Activated naive CD8-positive, alpha-beta T cell treated with anti-CD3 and anti-CD28 coated beads for 36 hours (primary cell): ENCODE data around the gene JKAMP. TPM values are rescaled to one million over a fixed set of nuclear protein-coding genes. Genes with fewer than 3 reads are reported as not detected.

Source experiments
- DNase-seq: peaks from one replicate; pipeline ENCODE4 v3.0.0; 2021
- H3K27ac Mint-ChIP-seq: one replicate; pipeline ENCODE4 v1.8.0; 2022; ENCODE audit warnings: mild to moderate bottlenecking, moderate library complexity, mixed read lengths
- H3K27me3 Mint-ChIP-seq: one replicate; pipeline ENCODE4 v1.8.0; 2022; ENCODE audit warnings: mild to moderate bottlenecking, mixed read lengths
- H3K36me3 Mint-ChIP-seq: one replicate; pipeline ENCODE4 v1.8.0; 2021; ENCODE audit warnings: mild to moderate bottlenecking, mixed read lengths
- H3K4me1 Mint-ChIP-seq: one replicate; pipeline ENCODE4 v1.8.0; 2021; ENCODE audit warnings: mixed read lengths
- H3K4me3 Mint-ChIP-seq: one replicate; pipeline ENCODE4 v1.8.0; 2022; ENCODE audit warnings: mild to moderate bottlenecking, moderate library complexity, mixed read lengths
- H3K9me3 Mint-ChIP-seq: one replicate; pipeline ENCODE4 v1.8.0; 2022; ENCODE audit warnings: mixed read lengths
- total RNA-seq, 2 experiments: library from RNA; stranded (reverse); gene quantifications; one replicate each; pipeline ENCODE4 v1.2.3, GENCODE V29; 2021

The JKAMP gene
- total RNA-seq, 2 experiments from 2014 or later, result 19.8 to 23.6 TPM

DNA sequence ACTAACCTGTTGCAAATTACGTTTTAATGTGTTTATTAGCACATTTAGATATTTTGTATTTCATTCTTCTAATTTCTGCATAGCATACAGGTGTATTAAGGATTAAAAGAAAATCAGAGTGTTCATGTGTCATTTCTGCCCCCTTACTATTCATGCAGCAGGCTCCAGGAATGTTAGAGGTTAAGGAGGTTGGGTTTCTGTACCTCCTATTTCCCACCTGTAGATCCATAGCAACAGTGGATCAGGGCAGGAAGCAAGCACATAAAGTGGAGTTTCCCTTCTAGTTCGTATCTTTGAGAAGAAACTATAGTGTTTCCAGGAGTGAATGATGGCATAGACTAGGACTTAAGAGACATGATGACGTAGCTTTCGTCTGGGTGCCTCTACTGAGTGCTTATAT lies 18.9 kb downstream of the JKAMP start:
- Mint-ChIP-seq H3K4me3 (no peak overlapping the region), H3K4me1 (peaks cover 7% of the 10 kb centered on the region), H3K9me3 (no peaks in the 10 kb centered on the region), H3K27me3 (peaks cover 4% of the 10 kb centered on the region), H3K27ac (no peak overlapping the region), H3K36me3 (peaks cover 7% of the 10 kb centered on the region)
- no peak for DNase-seq

DNA sequence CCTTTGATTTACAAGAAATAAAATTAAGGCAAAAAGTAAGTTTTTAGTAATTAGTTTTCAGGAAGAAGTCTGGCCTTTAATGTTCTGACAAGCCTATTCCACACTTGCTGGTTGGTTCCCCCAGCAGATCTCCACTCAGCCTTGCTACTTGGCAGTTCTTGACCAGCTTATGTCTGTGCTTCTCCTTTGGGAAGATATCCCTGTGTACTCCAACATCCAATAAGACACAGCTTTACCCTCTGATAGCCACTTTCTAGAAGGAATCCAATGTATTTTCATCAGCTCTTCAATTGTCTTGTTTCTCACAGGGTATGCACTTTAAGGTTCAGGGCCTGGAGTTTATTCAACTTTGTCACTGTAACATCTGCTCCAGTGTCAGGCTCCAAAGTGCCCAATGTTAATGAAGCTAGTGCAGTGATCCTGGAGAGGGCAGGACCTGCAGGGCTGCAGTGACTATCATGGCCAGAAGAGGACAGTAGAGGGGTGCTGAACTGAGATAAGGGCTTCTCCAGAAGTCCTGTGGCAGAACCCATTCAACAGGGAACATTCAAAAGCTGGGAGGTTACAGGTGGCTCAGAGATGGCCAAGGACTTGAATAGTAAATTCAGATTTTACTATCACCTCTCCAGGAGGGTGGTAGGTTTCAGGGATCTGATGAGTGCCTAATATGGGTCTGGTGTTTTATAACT lies 22.9 kb downstream of the JKAMP start:
- Mint-ChIP-seq H3K27ac (no peak overlapping the region), H3K4me3 (no peak overlapping the region), H3K4me1 (peaks cover 4% of the 10 kb centered on the region)

DNA sequence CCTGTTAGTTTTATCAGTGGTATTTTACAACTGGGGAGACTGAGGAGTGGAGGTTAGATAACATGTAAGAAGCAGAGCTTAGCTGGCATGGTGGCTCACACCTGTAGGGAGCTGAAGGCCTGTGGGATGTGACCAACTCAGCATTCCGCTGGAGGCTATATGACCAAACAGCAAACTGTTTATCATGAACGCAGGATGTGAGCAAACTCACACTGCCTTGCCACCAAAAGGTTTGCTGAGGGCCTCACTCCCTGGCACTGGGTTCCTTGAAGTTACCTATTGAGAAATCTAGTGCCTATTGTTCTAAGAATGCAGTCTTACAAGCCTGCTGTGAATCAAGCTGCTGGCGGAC lies 23.4 kb downstream of the JKAMP start:
- Mint-ChIP-seq H3K4me3 (no peak overlapping the region), H3K27ac (no peak overlapping the region), H3K36me3 (no peaks in the 10 kb centered on the region), H3K9me3 (no peaks in the 10 kb centered on the region), H3K27me3 (peaks cover 21% of the 10 kb centered on the region), H3K4me1 (peaks cover 4% of the 10 kb centered on the region)
- no peak for DNase-seq

More for the DNA sequence above, 22.9 kb downstream of the JKAMP start:
- H3K9me3 Mint-ChIP-seq, result no peaks in the 10 kb centered on the region
- peaks cover 3% of the 10 kb centered on the region for H3K36me3 Mint-ChIP-seq
- peak; percentile 40 for DNase-seq
- peaks cover 21% of the 10 kb centered on the region for H3K27me3 Mint-ChIP-seq

DNA sequence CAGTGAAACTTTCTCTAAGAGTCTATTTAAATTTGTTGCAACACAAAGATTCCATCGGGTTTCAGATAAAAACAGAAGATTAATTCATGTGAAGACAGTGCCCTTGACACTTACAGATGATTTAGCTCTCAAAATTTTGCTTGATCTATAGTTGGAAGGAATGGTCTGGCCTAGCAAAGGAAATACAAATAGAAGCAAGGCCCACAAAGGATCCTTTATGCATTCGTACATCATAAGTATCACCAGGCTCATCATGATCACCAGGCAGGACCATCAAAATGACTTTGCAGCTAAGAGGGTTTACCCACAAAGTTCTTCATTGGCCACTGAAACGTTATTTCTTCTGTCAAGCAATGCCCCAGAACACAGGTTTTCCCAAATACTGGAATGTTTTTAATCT lies 24.8 kb downstream of the JKAMP start:
- H3K4me1 Mint-ChIP-seq, result peaks cover 4% of the 10 kb centered on the region
- H3K4me3 Mint-ChIP-seq, result no peak overlapping the region
- peaks cover 21% of the 10 kb centered on the region for H3K27me3 Mint-ChIP-seq
- no peaks in the 10 kb centered on the region for H3K9me3 Mint-ChIP-seq
- H3K36me3 Mint-ChIP-seq, result no peaks in the 10 kb centered on the region
- H3K27ac Mint-ChIP-seq, result no peak overlapping the region
- no peak for DNase-seq

DNA sequence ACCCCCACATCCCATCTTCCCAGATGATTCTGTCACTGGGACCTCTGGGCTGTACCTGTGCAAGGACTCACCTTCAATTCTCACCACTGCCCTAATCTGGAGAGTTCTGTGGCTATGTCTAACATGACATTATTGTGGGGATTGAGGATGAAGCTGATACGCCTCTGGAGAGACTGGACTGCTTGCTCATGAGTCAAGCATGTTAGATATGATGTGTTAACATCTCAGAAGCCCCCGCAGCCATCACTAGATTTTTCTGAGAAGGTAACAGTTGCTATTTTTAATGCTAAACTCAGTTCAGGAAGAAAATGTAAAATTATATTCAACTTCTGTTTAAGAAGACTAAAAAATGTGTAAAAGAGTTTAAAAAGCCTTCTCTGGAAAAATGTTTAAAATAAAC lies 25.7 kb downstream of the JKAMP start:
- H3K27ac Mint-ChIP-seq, result no peak overlapping the region
- H3K36me3 Mint-ChIP-seq, result no peaks in the 10 kb centered on the region
- no peak overlapping the region for H3K4me3 Mint-ChIP-seq
- no peaks in the 10 kb centered on the region for H3K4me1 Mint-ChIP-seq
- H3K27me3 Mint-ChIP-seq, result peaks cover 24% of the 10 kb centered on the region
- H3K9me3 Mint-ChIP-seq, result no peaks in the 10 kb centered on the region
- no peak for DNase-seq

DNA sequence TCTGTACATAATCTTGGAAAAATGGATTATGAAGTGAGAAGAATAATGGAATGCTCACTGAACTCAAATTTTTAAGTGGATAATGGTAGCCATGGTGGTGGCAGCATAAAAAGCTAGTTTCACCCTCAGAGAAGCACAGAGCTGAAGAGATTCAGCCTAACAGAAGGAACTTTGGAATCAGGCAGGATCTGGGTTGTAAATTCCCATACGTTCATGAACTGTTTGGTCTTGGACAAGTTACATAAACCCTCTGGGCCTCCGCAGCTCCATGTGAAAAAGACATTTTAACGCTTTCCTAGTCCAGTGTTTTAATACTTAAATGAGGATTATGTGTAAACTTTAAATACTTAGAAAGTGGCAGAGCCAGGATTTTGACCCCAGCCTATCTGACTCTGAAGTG lies 26.6 kb downstream of the JKAMP start:
- H3K9me3 Mint-ChIP-seq, result no peaks in the 10 kb centered on the region
- no peak for DNase-seq
- H3K4me1 Mint-ChIP-seq, result no peaks in the 10 kb centered on the region
- peaks cover 29% of the 10 kb centered on the region for H3K27me3 Mint-ChIP-seq
- H3K27ac Mint-ChIP-seq, result no peak overlapping the region
- H3K36me3 Mint-ChIP-seq, result no peaks in the 10 kb centered on the region
- H3K4me3 Mint-ChIP-seq, result no peak overlapping the region

DNA sequence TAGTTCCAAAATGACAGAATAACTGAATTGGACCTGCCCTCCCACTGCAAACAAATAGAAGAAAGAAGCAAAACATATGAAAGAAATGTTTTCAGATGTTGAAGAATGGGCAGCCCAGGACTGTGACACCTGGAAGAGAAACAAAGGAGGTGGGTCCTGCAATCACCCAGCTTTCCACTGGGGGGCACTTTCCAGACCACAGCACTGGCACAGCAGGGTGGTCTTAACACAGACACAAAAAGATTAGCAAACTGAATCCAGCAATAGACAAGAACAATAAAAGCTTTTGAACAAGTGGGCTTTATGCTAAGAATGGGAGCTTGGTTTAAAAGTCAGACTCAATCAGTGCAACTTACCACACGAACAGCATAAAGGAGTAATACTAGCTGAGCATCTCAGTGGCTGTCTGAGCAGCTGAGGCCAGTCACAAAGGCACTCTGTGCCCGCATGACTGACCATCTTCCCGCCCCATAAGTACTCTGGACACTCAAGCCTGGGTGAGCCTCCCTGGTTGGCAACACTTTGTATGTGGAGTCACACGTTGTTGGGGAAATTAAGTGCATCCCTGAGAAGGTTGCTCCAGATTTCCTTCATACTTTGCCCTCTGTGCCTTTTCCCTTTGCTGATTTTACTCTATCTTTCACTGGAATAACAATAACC lies 27.7 kb downstream of the JKAMP start:
- Mint-ChIP-seq H3K36me3 (no peaks in the 10 kb centered on the region), H3K27ac (no peak overlapping the region), H3K27me3 (peaks cover 30% of the 10 kb centered on the region), H3K9me3 (no peaks in the 10 kb centered on the region), H3K4me3 (no peak overlapping the region), H3K4me1 (no peaks in the 10 kb centered on the region)
- peak; percentile 14 for DNase-seq

DNA sequence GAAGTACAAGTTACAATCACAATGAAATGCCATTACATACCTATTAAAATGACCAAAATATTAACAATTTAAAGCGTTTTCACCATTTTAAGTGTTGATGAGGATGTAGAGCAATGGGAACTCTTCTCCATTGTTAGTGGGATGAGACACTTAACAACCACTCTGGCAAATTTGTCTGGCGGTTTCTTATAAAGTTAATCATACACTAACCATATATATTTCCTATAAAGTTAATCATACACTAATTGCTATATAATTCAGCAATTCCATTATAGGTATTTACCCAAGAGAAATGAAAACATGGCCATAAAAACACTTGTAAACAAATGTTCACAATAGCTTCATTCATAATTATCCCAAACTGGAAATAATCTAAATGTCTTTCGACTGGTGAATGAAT lies 35.9 kb downstream of the JKAMP start:
- H3K4me3 Mint-ChIP-seq, result no peak overlapping the region
- no peak overlapping the region for H3K27ac Mint-ChIP-seq
- H3K9me3 Mint-ChIP-seq, result no peaks in the 10 kb centered on the region
- no peaks in the 10 kb centered on the region for H3K36me3 Mint-ChIP-seq
- H3K27me3 Mint-ChIP-seq, result peaks cover 9% of the 10 kb centered on the region
- no peaks in the 10 kb centered on the region for H3K4me1 Mint-ChIP-seq
- no peak for DNase-seq

DNA sequence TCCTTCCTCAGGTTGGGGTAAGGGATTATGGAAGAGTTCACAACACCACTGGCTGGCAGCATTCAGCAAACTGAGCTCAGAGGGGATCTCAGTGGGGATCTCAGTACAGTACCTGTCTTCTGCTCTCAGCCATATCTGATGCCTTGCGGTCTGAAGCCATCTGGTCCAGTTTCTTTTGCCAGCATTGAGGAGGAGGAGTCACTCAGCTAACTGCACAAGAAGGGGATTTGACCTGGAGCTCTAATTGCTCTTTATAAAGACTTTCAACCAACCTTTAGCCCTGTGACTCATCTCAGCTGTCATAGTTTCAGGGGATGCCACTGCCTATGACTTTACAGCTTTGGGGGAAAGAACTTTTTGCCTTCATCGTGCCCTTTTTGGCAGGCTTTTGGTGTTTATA lies 44.9 kb downstream of the JKAMP start:
- Mint-ChIP-seq H3K27me3 (peaks cover 24% of the 10 kb centered on the region), H3K36me3 (no peaks in the 10 kb centered on the region), H3K27ac (no peak overlapping the region), H3K9me3 (peaks cover 4% of the 10 kb centered on the region), H3K4me3 (no peak overlapping the region), H3K4me1 (no peaks in the 10 kb centered on the region)
- no peak for DNase-seq

DNA sequence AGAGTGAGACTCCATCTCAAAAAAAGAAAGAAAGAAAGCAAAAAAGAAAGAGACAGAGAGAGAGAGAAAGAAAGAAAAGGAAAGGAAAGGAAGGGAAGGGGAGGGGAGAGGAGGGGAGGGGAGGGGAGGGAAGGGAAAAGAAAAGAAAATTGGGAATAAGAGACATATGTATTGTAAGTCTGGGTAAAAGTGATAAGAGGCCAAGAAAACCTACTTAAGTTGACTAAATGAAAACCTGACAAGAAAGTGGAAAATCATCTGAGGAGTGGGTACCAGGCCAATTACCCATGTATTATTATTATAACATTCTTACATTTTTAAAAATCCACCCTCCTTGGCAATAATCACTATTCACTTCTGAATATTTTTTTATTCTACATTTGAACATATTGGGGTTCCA lies 46.0 kb downstream of the JKAMP start:
- H3K36me3 Mint-ChIP-seq, result no peaks in the 10 kb centered on the region
- no peak for DNase-seq
- H3K27ac Mint-ChIP-seq, result no peak overlapping the region
- peaks cover 4% of the 10 kb centered on the region for H3K9me3 Mint-ChIP-seq
- H3K4me3 Mint-ChIP-seq, result no peak overlapping the region
- no peaks in the 10 kb centered on the region for H3K4me1 Mint-ChIP-seq
- peaks cover 24% of the 10 kb centered on the region for H3K27me3 Mint-ChIP-seq

DNA sequence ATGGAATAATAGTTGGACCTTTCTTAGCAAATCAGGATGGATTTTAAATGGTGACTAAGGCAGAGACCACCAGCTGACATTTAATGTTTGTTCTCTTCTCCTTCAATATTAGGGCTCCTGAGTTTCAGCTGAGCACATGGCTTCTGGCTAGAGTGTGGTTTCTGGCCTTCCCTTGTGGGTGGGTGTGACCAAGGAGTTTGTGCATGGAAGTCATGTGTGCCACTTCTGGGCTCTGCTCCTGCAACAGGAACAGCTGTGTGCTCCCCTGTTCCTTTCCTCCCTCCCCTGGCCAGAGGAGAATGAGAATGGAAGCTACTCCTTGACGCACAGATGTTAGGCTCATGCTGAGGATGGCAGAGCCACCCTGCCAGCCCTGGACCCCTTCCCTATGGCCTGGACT lies 48.1 kb downstream of the JKAMP start:
- no peaks in the 10 kb centered on the region for H3K4me1 Mint-ChIP-seq
- H3K4me3 Mint-ChIP-seq, result no peak overlapping the region
- peaks cover 4% of the 10 kb centered on the region for H3K9me3 Mint-ChIP-seq
- no peaks in the 10 kb centered on the region for H3K36me3 Mint-ChIP-seq
- peaks cover 24% of the 10 kb centered on the region for H3K27me3 Mint-ChIP-seq
- no peak overlapping the region for H3K27ac Mint-ChIP-seq
- no peak for DNase-seq

DNA sequence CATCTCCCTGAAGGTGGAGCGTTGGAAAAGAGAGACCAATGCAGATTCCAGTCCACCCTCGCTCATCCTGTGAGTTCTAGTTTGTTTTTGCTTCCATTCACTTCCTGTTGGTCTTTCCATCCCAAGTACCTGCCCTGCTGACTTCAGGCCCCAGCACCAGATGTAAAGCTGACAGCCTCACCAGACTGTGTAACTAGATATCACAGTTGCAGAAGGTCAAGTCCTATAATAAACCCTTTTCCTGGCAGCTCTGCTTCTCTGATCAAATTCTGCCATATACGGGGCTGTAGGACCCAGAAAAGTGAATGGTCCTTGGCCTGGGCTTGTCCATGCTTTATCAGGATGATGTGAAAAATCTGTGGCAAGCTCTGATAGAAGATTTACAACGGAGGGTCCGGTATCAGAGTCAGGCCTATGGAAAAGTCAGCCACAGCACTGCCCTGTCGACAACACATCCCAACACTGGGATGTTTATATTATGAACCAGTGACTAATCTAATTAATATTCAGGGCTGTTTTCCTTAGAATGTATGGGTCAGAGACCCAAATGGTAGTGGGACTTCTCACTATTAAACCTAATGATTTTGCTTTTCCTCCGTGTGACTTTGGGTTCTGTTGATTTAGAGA lies 50.2 kb downstream of the JKAMP start:
- no peak overlapping the region for H3K4me3 Mint-ChIP-seq
- no peaks in the 10 kb centered on the region for H3K9me3 Mint-ChIP-seq
- DNase-seq, result no peak
- no peaks in the 10 kb centered on the region for H3K36me3 Mint-ChIP-seq
- peaks cover 24% of the 10 kb centered on the region for H3K27me3 Mint-ChIP-seq
- H3K27ac Mint-ChIP-seq, result no peak overlapping the region
- H3K4me1 Mint-ChIP-seq, result peaks cover 2% of the 10 kb centered on the region

DNA sequence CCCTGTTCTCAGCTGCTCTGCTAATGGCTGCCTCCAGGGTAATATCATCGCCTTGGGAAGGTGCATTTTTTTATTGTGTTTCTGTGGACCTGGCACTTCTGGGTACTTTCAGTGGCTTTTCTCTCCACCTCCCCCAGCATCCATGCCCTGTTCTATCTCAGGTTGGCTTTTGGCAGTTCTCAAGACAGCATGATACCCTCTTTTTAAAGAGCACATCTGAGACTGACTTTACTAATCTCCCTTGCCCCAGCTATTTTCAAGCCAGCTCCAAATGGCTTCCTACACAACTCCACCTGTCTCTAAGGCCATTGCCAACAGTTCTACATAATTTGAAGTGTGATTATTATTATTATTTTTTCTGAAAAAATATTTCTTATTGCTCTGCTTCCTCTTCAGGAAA lies 53.2 kb downstream of the JKAMP start:
- Mint-ChIP-seq H3K36me3 (no peaks in the 10 kb centered on the region), H3K4me3 (no peak overlapping the region), H3K4me1 (peaks cover 2% of the 10 kb centered on the region), H3K27me3 (peaks cover 4% of the 10 kb centered on the region), H3K27ac (no peak overlapping the region), H3K9me3 (no peaks in the 10 kb centered on the region)
- no peak for DNase-seq

DNA sequence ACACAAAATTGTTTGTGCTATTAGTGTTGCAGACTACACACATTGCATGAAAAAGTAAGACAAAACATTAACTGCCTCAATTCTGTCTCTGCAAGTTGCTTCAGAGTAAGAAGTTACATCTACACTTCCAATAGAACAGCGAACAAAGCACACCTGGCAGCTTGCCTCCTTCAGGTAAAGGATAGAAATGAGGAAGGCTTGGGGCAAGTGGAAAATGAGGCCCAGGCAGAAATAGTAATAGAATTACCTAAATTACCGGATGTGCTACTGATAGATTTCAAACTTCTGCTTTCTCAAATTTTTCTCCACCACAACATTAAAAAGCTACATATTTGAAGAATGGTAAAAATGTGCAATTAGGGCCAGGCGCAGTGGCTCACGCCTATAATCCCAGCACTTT lies 54.6 kb downstream of the JKAMP start:
- Mint-ChIP-seq H3K4me3 (no peak overlapping the region), H3K27me3 (peaks cover 4% of the 10 kb centered on the region), H3K4me1 (peaks cover 2% of the 10 kb centered on the region), H3K27ac (no peak overlapping the region), H3K9me3 (no peaks in the 10 kb centered on the region), H3K36me3 (no peaks in the 10 kb centered on the region)
- no peak for DNase-seq

DNA sequence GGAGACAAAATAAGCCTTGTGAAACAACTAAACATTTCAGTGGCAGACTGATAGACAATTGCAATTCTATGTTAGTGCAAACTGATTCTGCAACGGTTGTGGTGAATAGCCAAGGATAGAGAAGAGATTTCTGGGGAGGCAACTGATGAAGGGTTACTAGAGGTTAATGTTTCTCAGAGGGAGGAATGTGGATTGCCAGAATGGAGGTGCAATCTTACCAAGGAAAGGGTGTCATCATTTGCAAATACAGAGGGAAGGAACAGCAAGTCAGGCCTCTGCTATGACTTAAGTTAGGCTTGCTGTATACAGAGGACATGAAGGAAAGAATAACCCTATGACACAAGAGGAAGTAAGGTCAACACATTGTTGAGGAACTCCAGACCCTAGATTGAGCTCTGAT lies 56.5 kb downstream of the JKAMP start:
- no peaks in the 10 kb centered on the region for H3K9me3 Mint-ChIP-seq
- DNase-seq, result no peak
- no peaks in the 10 kb centered on the region for H3K36me3 Mint-ChIP-seq
- peaks cover 2% of the 10 kb centered on the region for H3K4me1 Mint-ChIP-seq
- H3K4me3 Mint-ChIP-seq, result no peak overlapping the region
- H3K27me3 Mint-ChIP-seq, result peaks cover 4% of the 10 kb centered on the region
- no peak overlapping the region for H3K27ac Mint-ChIP-seq

DNA sequence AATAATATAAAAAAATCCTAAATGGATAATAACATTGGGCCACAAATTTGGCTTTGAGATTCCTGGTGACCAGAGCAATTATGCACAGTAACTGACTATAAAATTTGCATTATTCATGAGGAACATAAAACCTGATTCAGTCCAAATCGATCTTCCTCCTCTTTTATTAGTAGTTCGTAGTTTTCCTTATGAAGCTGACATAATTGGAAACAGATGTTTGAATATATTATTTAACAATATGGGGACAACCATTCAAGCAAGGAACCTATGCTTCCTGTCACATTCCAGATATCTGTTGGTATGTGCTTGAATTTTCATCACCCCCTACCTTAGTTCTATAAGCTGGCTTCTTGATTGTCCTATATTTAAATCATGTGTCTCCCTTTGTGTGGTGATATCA lies 57.4 kb downstream of the JKAMP start:
- H3K4me1 Mint-ChIP-seq, result peaks cover 2% of the 10 kb centered on the region
- no peaks in the 10 kb centered on the region for H3K36me3 Mint-ChIP-seq
- no peak overlapping the region for H3K4me3 Mint-ChIP-seq
- H3K9me3 Mint-ChIP-seq, result no peaks in the 10 kb centered on the region
- peaks cover 4% of the 10 kb centered on the region for H3K27me3 Mint-ChIP-seq
- no peak overlapping the region for H3K27ac Mint-ChIP-seq
- no peak for DNase-seq
